Ishikawa (cell line): Measurements from ENCODE around the gene ATG9B.

ENCODE experiments used
- CEBPB ChIP-seq: IDR thresholded peaks from 2 replicates; pipeline ENCODE4 v1.6.1; 2012
- CREB1 ChIP-seq: IDR thresholded peaks from 2 replicates; pipeline ENCODE4 v1.6.1; 2012; ENCODE audit warnings: low read depth
- EGR1 ChIP-seq: IDR thresholded peaks from 2 replicates; pipeline ENCODE4 v1.6.1; 2012
- EP300 ChIP-seq: IDR thresholded peaks from 2 replicates; pipeline ENCODE4 v1.6.1; 2012; ENCODE audit warnings: borderline replicate concordance
- FOXM1 ChIP-seq: IDR thresholded peaks from 2 replicates; pipeline ENCODE4 v1.6.1; 2012; ENCODE audit warnings: low read depth, borderline replicate concordance
- NFIC ChIP-seq: IDR thresholded peaks from 2 replicates; pipeline ENCODE4 v1.6.1; 2012
- RAD21 ChIP-seq: IDR thresholded peaks from 2 replicates; pipeline ENCODE4 v1.6.1; 2012; ENCODE audit warnings: low read depth
- TAF1 ChIP-seq: IDR thresholded peaks from 2 replicates; pipeline ENCODE4 v1.6.1; 2012; ENCODE audit warnings: low read depth, mild to moderate bottlenecking
- TCF12 ChIP-seq: IDR thresholded peaks from 2 replicates; pipeline ENCODE4 v1.6.1; 2012; ENCODE audit warnings: low read depth
- TEAD4 ChIP-seq: IDR thresholded peaks from 2 replicates; pipeline ENCODE4 v1.6.1; 2012
- YY1 ChIP-seq: IDR thresholded peaks from 2 replicates; pipeline ENCODE4 v1.6.1; 2012; ENCODE audit warnings: low read depth
- ZBTB7A ChIP-seq: IDR thresholded peaks from 2 replicates; pipeline ENCODE4 v1.6.1; 2012; ENCODE audit warnings: low read depth
- TF ChIP-seq, protein P1 (sequence below): IDR thresholded peaks from 2 replicates; pipeline ENCODE4 v1.6.1; 2012
- TF ChIP-seq, protein P2 (sequence below): IDR thresholded peaks from 2 replicates; pipeline ENCODE4 v1.6.1; 2012; ENCODE audit warnings: low read depth, mild to moderate bottlenecking
- TF ChIP-seq, protein P3 (sequence below): IDR thresholded peaks from 2 replicates; pipeline ENCODE4 v1.6.1; 2012

ATG9B gene

DNA sequence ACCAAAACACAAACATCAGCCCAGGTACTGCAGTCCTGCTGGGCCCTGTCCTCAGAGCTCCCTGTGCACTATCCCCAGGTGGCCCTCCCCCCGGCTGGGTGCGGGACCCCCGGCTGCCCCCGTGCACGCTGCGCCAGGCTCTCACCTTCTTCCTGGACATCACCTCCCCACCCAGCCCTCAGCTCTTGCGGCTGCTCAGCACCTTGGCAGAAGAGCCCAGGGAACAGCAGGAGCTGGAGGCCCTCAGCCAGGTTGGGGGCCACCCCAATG lies 14.3 kb downstream of the ATG9B start:
- TF ChIP-seq CEBPB, result no peak
- TF ChIP-seq, protein P1, sequence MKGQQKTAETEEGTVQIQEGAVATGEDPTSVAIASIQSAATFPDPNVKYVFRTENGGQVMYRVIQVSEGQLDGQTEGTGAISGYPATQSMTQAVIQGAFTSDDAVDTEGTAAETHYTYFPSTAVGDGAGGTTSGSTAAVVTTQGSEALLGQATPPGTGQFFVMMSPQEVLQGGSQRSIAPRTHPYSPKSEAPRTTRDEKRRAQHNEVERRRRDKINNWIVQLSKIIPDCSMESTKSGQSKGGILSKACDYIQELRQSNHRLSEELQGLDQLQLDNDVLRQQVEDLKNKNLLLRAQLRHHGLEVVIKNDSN, result no peak
- no peak for TF ChIP-seq CREB1
- TF ChIP-seq ZBTB7A, result no peak
- TF ChIP-seq, protein P2, sequence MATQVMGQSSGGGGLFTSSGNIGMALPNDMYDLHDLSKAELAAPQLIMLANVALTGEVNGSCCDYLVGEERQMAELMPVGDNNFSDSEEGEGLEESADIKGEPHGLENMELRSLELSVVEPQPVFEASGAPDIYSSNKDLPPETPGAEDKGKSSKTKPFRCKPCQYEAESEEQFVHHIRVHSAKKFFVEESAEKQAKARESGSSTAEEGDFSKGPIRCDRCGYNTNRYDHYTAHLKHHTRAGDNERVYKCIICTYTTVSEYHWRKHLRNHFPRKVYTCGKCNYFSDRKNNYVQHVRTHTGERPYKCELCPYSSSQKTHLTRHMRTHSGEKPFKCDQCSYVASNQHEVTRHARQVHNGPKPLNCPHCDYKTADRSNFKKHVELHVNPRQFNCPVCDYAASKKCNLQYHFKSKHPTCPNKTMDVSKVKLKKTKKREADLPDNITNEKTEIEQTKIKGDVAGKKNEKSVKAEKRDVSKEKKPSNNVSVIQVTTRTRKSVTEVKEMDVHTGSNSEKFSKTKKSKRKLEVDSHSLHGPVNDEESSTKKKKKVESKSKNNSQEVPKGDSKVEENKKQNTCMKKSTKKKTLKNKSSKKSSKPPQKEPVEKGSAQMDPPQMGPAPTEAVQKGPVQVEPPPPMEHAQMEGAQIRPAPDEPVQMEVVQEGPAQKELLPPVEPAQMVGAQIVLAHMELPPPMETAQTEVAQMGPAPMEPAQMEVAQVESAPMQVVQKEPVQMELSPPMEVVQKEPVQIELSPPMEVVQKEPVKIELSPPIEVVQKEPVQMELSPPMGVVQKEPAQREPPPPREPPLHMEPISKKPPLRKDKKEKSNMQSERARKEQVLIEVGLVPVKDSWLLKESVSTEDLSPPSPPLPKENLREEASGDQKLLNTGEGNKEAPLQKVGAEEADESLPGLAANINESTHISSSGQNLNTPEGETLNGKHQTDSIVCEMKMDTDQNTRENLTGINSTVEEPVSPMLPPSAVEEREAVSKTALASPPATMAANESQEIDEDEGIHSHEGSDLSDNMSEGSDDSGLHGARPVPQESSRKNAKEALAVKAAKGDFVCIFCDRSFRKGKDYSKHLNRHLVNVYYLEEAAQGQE, result no peak
- TF ChIP-seq EGR1, result no peak
- TF ChIP-seq EP300, result no peak
- no peak for TF ChIP-seq TCF12
- no peak for TF ChIP-seq YY1
- TF ChIP-seq NFIC, result no peak
- TF ChIP-seq, protein P3, sequence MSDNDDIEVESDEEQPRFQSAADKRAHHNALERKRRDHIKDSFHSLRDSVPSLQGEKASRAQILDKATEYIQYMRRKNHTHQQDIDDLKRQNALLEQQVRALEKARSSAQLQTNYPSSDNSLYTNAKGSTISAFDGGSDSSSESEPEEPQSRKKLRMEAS, result no peak
- TF ChIP-seq TAF1, result no peak

DNA sequence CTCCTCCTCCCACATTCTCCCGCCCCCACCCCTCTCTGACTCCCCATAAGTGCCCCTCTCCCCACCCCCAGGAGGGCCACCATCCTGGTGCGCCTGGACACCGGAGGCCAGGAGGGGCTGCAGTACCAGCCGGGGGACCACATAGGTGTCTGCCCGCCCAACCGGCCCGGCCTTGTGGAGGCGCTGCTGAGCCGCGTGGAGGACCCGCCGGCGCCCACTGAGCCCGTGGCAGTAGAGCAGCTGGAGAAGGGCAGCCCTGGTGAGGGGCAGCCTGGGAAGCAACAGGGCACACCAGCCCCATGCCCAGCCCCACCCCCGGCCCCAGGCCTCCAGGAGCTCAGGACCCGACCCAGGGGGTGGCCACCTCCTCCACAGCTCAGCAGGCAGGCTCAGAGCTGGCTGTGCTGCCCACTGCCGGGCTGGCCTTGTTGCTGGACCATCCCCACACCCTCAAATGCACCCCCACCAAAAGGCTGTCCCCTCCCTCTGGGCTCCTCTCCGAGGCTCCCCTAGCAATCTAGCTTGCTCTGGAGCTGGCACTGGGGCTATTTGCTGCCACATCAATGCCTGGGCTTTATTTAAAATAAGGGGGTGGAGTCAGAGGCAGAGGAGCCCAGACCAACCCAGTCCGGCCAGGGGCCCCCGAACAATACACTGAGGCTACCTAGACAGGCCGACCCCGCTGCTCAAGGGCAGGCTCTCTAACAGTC lies 14.8 kb downstream of the ATG9B start:
- TF ChIP-seq TAF1 (no peak), TEAD4 (no peak), ZBTB7A (no peak), YY1 (no peak)
- TF ChIP-seq, protein P2, result no peak

DNA sequence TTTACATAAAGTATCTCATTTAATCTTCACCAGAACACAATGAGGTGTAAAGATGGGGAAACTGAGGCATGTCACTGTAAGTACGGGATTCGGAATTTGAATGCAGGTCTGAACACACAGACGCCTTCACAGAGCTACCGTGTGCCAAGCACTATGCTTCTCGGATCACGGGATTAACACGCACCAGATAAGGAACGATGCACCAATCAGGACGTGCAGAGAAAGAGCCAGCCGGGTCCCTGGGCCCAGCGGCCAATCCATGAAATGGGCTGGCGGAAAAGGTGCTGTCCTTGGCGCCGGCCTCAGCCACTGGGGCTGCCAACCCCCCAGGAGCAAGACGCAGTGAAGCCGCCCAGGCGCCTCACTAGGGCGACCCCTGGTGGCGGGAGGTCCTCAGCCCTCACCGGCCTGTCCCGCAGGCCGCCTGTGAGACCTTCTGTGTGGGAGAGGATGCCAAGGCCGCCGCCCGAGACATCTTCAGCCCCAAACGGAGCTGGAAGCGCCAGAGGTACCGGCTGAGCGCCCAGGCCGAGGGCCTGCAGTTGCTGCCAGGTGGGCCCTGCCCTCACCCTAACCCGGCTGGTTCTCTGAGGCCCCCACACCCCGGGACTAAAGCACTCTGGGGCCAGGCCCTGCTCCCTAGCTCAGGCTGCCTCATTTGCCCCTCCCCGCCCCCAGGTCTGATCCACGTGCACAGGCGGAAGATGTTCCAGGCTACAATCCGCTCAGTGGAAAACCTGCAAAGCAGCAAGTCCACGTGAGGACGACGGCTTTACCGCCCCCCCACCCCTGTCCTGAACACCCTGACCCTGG lies 15.6 kb downstream of the ATG9B start:
- TF ChIP-seq EGR1 (no peak), ZBTB7A (no peak), FOXM1 (no peak), RAD21 (no peak), TAF1 (no peak), YY1 (no peak), TCF12 (no peak), EP300 (no peak), NFIC (no peak)
- TF ChIP-seq, protein P1, result no peak

DNA sequence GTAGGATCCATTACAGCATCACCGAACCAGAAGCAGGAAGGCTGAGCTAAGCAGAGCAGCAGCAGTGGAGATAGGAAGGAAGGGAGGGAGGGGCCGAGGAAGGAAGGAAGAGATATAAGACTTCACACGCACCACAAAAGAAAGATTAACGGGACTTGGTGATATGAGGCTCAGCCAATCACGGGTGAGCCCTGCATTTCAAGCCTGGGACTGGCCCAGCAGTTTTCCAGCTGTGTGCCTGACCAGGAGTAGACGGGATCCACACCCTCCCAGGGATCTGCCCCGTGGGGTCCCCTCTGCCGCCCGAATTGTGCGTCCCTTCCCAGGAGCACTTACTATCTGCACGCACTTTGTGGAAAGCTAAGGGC lies 16.2 kb downstream of the ATG9B start:
- TF ChIP-seq ZBTB7A (no peak), TCF12 (no peak), YY1 (no peak), FOXM1 (no peak), CREB1 (no peak), CEBPB (no peak), TAF1 (no peak), EGR1 (no peak), EP300 (no peak), NFIC (no peak), RAD21 (no peak), TEAD4 (no peak)
- TF ChIP-seq, protein P2, result no peak
- TF ChIP-seq, protein P1, result no peak
